HFFc6 (cell line): ENCODE data around the gene NR2C1. TPM values are rescaled to one million over a fixed set of nuclear protein-coding genes. Genes with fewer than 3 reads are reported as not detected.

Experiments used
- DNase-seq: peaks from one replicate; pipeline ENCODE4 v3.0.0-alpha.2; 2018
- H3K27ac Mint-ChIP-seq: 2 replicates; pipeline ENCODE4 v1.8.0; 2020; ENCODE audit warnings: mild to moderate bottlenecking, mixed read lengths
- H3K27me3 Mint-ChIP-seq: 2 replicates; pipeline ENCODE4 v1.8.0; 2021; ENCODE audit warnings: mild to moderate bottlenecking, moderate library complexity, mixed read lengths; ENCODE audit not compliant: insufficient read depth
- H3K36me3 Mint-ChIP-seq: 2 replicates; pipeline ENCODE4 v1.8.0; 2021; ENCODE audit warnings: low read depth, mixed read lengths
- H3K4me1 Mint-ChIP-seq: 2 replicates; pipeline ENCODE4 v1.8.0; 2020; ENCODE audit warnings: low read depth, mixed read lengths
- H3K4me3 Mint-ChIP-seq: 2 replicates; pipeline ENCODE4 v1.8.0; 2020; ENCODE audit warnings: mild to moderate bottlenecking, moderate library complexity, mixed read lengths
- H3K9me3 Mint-ChIP-seq: 2 replicates; pipeline ENCODE4 v1.8.0; 2020; ENCODE audit warnings: mild to moderate bottlenecking, mixed read lengths
- total RNA-seq, 6 experiments: library from RNA; stranded (reverse); fragmentation: NEBNext Ultra II Directional; extraction: Animal tissue kit (Norgen Biotek cat#: 25700); gene quantifications; 2 replicates in 1 of 6; 3 replicates in 5 of 6; pipeline ENCODE4 v1.2.3, GENCODE V29; 2021
- TF ChIP-seq, protein P1 (sequence below): fragments of 200-600 bp; sonication (generic); IDR thresholded peaks from 2 replicates; pipeline ENCODE4 v1.5.0; 2021; ENCODE audit warnings: antibody characterized with exemption, mild to moderate bottlenecking

Gene NR2C1
- total RNA-seq, 6 experiments from 2014 or later, result 15.3 to 25.8 (median 19.7) TPM

GRCh38 chr12:95055057-95055456 is 18.4 kb downstream of the NR2C1 start:
- Mint-ChIP-seq H3K4me3 (no peak overlapping the region), H3K4me1 (no peaks in the 10 kb centered on the region), H3K27me3 (no peaks in the 10 kb centered on the region), H3K27ac (no peak overlapping the region), H3K9me3 (no peaks in the 10 kb centered on the region), H3K36me3 (peaks cover 16% of the 10 kb centered on the region)
- no peak for DNase-seq
- TF ChIP-seq, protein P1, sequence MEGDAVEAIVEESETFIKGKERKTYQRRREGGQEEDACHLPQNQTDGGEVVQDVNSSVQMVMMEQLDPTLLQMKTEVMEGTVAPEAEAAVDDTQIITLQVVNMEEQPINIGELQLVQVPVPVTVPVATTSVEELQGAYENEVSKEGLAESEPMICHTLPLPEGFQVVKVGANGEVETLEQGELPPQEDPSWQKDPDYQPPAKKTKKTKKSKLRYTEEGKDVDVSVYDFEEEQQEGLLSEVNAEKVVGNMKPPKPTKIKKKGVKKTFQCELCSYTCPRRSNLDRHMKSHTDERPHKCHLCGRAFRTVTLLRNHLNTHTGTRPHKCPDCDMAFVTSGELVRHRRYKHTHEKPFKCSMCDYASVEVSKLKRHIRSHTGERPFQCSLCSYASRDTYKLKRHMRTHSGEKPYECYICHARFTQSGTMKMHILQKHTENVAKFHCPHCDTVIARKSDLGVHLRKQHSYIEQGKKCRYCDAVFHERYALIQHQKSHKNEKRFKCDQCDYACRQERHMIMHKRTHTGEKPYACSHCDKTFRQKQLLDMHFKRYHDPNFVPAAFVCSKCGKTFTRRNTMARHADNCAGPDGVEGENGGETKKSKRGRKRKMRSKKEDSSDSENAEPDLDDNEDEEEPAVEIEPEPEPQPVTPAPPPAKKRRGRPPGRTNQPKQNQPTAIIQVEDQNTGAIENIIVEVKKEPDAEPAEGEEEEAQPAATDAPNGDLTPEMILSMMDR, result no peak

DNA sequence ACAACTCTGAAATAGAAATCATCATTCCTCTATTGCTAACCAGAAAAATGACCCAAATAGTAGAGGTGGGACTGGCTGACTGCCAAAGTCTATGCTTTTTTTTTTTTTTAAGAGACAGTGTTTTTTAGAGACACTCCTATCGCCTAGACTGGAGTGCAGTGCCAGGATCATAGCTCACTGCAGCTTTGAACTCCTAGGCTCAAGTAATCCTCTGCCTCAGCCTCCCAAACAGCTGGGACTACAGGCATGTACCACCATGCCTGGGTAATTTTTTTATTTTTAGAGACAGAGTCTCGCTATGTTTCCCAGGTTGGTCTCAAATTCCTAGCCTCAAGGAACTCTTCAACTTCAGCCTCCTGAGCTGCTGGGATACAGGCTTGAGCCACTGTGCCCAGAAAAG is 19.2 kb downstream of the NR2C1 start:
- no peak overlapping the region for H3K27ac Mint-ChIP-seq
- TF ChIP-seq, protein P1, result no peak
- H3K9me3 Mint-ChIP-seq, result no peaks in the 10 kb centered on the region
- H3K4me1 Mint-ChIP-seq, result no peaks in the 10 kb centered on the region
- H3K27me3 Mint-ChIP-seq, result no peaks in the 10 kb centered on the region
- H3K36me3 Mint-ChIP-seq, result peaks cover 17% of the 10 kb centered on the region
- H3K4me3 Mint-ChIP-seq, result no peak overlapping the region
- DNase-seq, result no peak

DNA sequence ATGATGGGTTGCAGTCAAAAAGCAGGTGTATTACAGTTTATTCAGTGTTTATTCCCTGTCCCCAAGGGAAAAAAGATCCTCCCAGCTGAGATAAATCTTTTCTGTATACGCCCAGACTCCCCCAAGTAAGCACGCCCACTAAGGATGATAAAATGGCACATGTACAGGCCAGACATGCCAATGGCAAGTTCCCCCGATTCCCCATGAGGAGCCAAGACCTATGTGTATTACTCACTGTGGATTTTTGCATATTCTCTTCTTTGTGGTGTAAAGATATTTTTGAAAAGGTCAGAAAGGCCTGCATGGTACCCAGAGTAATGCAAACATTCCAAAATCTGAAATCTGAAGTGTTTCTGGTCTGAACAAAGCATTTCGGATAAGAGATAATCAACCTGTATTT is 22.2 kb downstream of the NR2C1 start:
- TF ChIP-seq, protein P1, result no peak
- DNase-seq, result no peak
- Mint-ChIP-seq H3K9me3 (no peaks in the 10 kb centered on the region), H3K4me3 (no peak overlapping the region), H3K36me3 (peaks cover 17% of the 10 kb centered on the region), H3K27ac (no peak overlapping the region), H3K4me1 (no peaks in the 10 kb centered on the region), H3K27me3 (no peaks in the 10 kb centered on the region)

DNA sequence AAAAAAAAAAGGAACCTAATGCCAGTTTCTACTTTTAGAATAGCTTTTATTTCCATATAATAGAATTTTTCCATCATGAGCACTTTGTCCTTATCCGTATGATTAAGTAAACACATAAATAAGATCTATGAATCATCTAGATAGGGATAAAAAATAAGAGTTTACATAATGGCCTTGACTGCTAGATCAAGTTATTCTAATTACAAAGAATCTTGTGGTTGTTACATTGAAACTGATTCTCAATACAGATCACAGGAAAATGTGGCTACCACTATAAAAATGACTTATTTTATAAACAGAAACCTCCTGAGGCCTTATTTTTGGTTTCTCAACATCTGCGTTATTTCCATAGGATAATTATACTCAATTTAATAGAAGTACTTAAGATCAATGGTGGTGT is 35.5 kb downstream of the NR2C1 start:
- Mint-ChIP-seq H3K4me3 (no peak overlapping the region), H3K27me3 (no peaks in the 10 kb centered on the region), H3K9me3 (no peaks in the 10 kb centered on the region), H3K27ac (no peak overlapping the region), H3K36me3 (peaks cover 4% of the 10 kb centered on the region; the same call in 1 of the 2 replicates), H3K4me1 (no peaks in the 10 kb centered on the region)
- no peak for DNase-seq
- TF ChIP-seq, protein P1, result no peak

- Mint-ChIP-seq H3K9me3 (no peaks in the 10 kb centered on the region), H3K27ac (no peak overlapping the region), H3K27me3 (no peaks in the 10 kb centered on the region), H3K36me3 (peaks cover 4% of the 10 kb centered on the region; the same call in 1 of the 2 replicates), H3K4me1 (no peaks in the 10 kb centered on the region), H3K4me3 (no peak overlapping the region)
- DNase-seq, result no peak
- TF ChIP-seq, protein P1, result no peak
Measured at GRCh38 chr12:95034750-95035149, 38.7 kb downstream of the NR2C1 start.

- TF ChIP-seq, protein P1, result no peak
- no peaks in the 10 kb centered on the region for H3K4me1 Mint-ChIP-seq
Measured at GRCh38 chr12:95022477-95022876, 50.9 kb downstream of the NR2C1 start.

More at GRCh38 chr12:95022477-95022876, 50.9 kb downstream of the NR2C1 start:
- peaks cover 12% of the 10 kb centered on the region; the same call in 1 of the 2 replicates for H3K36me3 Mint-ChIP-seq
- no peak overlapping the region for H3K27ac Mint-ChIP-seq
- no peaks in the 10 kb centered on the region for H3K27me3 Mint-ChIP-seq
- no peak overlapping the region for H3K4me3 Mint-ChIP-seq
- no peaks in the 10 kb centered on the region for H3K9me3 Mint-ChIP-seq
- no peak for DNase-seq
